Activated CD4-positive, alpha-beta T cell treated with anti-CD3 and anti-CD28 coated beads for 36 hours (primary cell): Measurements from ENCODE around the gene WDR5. TPM values are rescaled to one million over a fixed set of nuclear protein-coding genes. Genes with fewer than 3 reads are reported as not detected.

ENCODE experiments used
- ATAC-seq: fragments of 200-7000 bp; cut with Tn5 transposase; one replicate; pipeline ENCODE4 v1.10.0; 2021; ENCODE audit warnings: mild to moderate bottlenecking, moderate library complexity
- CTCF ChIA-PET: fragments of 350-600 bp; sonication (Branson Sonifier 250); formaldehyde crosslinking; loops from one replicate; lab custom pipeline; 2021; ENCODE audit warnings: antibody characterized with exemption; lab: Charles Lee
- POLR2A ChIA-PET: fragments of 350-600 bp; sonication (Branson Sonifier 250); formaldehyde crosslinking; loops from one replicate; lab custom pipeline; 2021; ENCODE audit warnings: antibody characterized with exemption, inconsistent platforms; lab: Charles Lee
- DNase-seq: peaks from one replicate; pipeline ENCODE4 v3.0.0-alpha.2; 2020
- H3K27ac Mint-ChIP-seq: one replicate; pipeline ENCODE4 v1.8.0; 2021; ENCODE audit warnings: mixed read lengths
- H3K27me3 Mint-ChIP-seq: one replicate; pipeline ENCODE4 v1.8.0; 2021; ENCODE audit warnings: mixed read lengths
- H3K36me3 Mint-ChIP-seq: one replicate; pipeline ENCODE4 v1.8.0; 2021; ENCODE audit warnings: low read depth, mixed read lengths
- H3K4me1 Mint-ChIP-seq: one replicate; pipeline ENCODE4 v1.8.0; 2021; ENCODE audit warnings: mixed read lengths
- H3K4me3 Mint-ChIP-seq: one replicate; pipeline ENCODE4 v1.8.0; 2021; ENCODE audit warnings: mild to moderate bottlenecking, moderate library complexity, mixed read lengths
- H3K9me3 Mint-ChIP-seq: one replicate; pipeline ENCODE4 v1.8.0; 2021; ENCODE audit warnings: low read depth, mixed read lengths
- intact Hi-C, 2 experiments: fragments of 100-400 bp; cut with DNase I in 1 of 2; cut with micrococcal nuclease in 1 of 2; formaldehyde crosslinking; loops; one replicate each; pipeline versions ENCODE4 v1.14.2 to v1.15.1; 2022 to 2024; cut with DNase I, micrococcal nuclease
- total RNA-seq, 2 experiments: library from RNA; stranded (reverse); gene quantifications; one replicate each; pipeline ENCODE4 v1.2.3, GENCODE V29; 2021

WDR5 gene
- total RNA-seq, 2 experiments from 2014 or later = 51.4 to 59.2 TPM

- intact Hi-C loops = no loop called here
- ChIA-PET POLR2A (no interaction called here), CTCF (no interaction called here)
- ATAC-seq = no peak
- H3K27me3 Mint-ChIP-seq = no peaks in the 10 kb centered on the region
- H3K4me1 Mint-ChIP-seq = peaks cover 2% of the 10 kb centered on the region
- H3K4me3 Mint-ChIP-seq = no peak overlapping the region
- H3K9me3 Mint-ChIP-seq = no peaks in the 10 kb centered on the region
- no peak overlapping the region for H3K27ac Mint-ChIP-seq
- peaks cover 26% of the 10 kb centered on the region for H3K36me3 Mint-ChIP-seq
- no peak for DNase-seq
Observed at GRCh38 chr9:134161647-134162046, 25.8 kb downstream of the WDR5 start.

GRCh38 chr9:134162212-134162775 is 26.4 kb downstream of the WDR5 start:
- H3K4me1 Mint-ChIP-seq = peaks cover 2% of the 10 kb centered on the region
- H3K9me3 Mint-ChIP-seq = no peaks in the 10 kb centered on the region
- ChIA-PET CTCF (interaction anchor here (0.6 to 1.3 kb wide), 3 partner anchors 15 to 147 kb away, joined by 3 to 5 read pairs (median 4); partner anchors contain the start of gene WDR5), POLR2A (interaction anchor here (1.9 kb wide), 1 partner anchor 26 kb away, joined by 5 read pairs; the partner anchor contains the start of gene WDR5)
- H3K27ac Mint-ChIP-seq = no peak overlapping the region
- intact Hi-C loops = no loop called here
- peaks cover 21% of the 10 kb centered on the region for H3K36me3 Mint-ChIP-seq
- ATAC-seq = no peak
- no peak overlapping the region for H3K4me3 Mint-ChIP-seq
- no peaks in the 10 kb centered on the region for H3K27me3 Mint-ChIP-seq
- DNase-seq = no peak

GRCh38 chr9:134162926-134163370 is 27.1 kb downstream of the WDR5 start:
- peak overlapping the region; percentile 15 for H3K27ac Mint-ChIP-seq

GRCh38 chr9:134163371-134164196 is 27.7 kb downstream of the WDR5 start:
- intact Hi-C loops = loop anchor here (1.0 to 2.0 kb wide), 12 partner anchors 27 to 1798 kb away; partner anchors contain the start of genes BRD3 (in 2 of the 2), WDR5 (in 2 of the 2), BRD3OS (in 1 of the 2) and MRPS2 (in 1 of the 2)
- Mint-ChIP-seq H3K4me1 (peaks cover 2% of the 10 kb centered on the region), H3K36me3 (peaks cover 11% of the 10 kb centered on the region), H3K4me3 (no peak overlapping the region), H3K27ac (no peak overlapping the region), H3K9me3 (peaks cover under 1% of the 10 kb centered on the region), H3K27me3 (no peaks in the 10 kb centered on the region)
- ATAC-seq (peak; percentile 39), DNase-seq (peak; percentile 83)
- ChIA-PET POLR2A (interaction anchor here (1.9 kb wide), 1 partner anchor 28 kb away, joined by 5 read pairs; the partner anchor contains the start of gene WDR5), CTCF (interaction anchor here (0.6 to 1.3 kb wide), 10 partner anchors 17 to 1167 kb away, joined by 3 to 7 read pairs (median 4); partner anchors contain the start of gene WDR5)

More at GRCh38 chr9:134162926-134163370, 27.1 kb downstream of the WDR5 start:
- ATAC-seq = no peak
- no peaks in the 10 kb centered on the region for H3K9me3 Mint-ChIP-seq
- DNase-seq = no peak
- intact Hi-C loops = no loop called here
- no peak overlapping the region for H3K4me3 Mint-ChIP-seq
- peaks cover 17% of the 10 kb centered on the region for H3K36me3 Mint-ChIP-seq
- H3K27me3 Mint-ChIP-seq = no peaks in the 10 kb centered on the region
- peaks cover 2% of the 10 kb centered on the region for H3K4me1 Mint-ChIP-seq
- ChIA-PET CTCF (interaction anchor here (0.6 to 1.3 kb wide), 8 partner anchors 16 to 286 kb away, joined by 3 to 5 read pairs (median 3); partner anchors contain the start of gene WDR5), POLR2A (interaction anchor here (1.9 kb wide), 1 partner anchor 27 kb away, joined by 5 read pairs; the partner anchor contains the start of gene WDR5)

- Mint-ChIP-seq H3K4me1 (peaks cover 2% of the 10 kb centered on the region), H3K36me3 (peaks cover 11% of the 10 kb centered on the region), H3K27ac (no peak overlapping the region), H3K27me3 (no peaks in the 10 kb centered on the region), H3K9me3 (peaks cover 2% of the 10 kb centered on the region), H3K4me3 (no peak overlapping the region)
- CTCF ChIA-PET = interaction anchor here (0.6 to 1.7 kb wide), 6 partner anchors 16 to 279 kb away, joined by 3 to 5 read pairs (median 5); partner anchors contain the start of gene WDR5
- POLR2A ChIA-PET = interaction anchor here (0.7 to 1.1 kb wide), 4 partner anchors 26 to 139 kb away, joined by 3 to 5 read pairs (median 3); no protein-coding TSS in a partner anchor
- intact Hi-C loops = loop anchor here (1.0 to 2.0 kb wide), 14 partner anchors 28 to 1796 kb away; partner anchors contain the start of genes BRD3 (in 2 of the 2), WDR5 (in 2 of the 2), BRD3OS (in 1 of the 2) and MRPS2 (in 1 of the 2)
- DNase-seq (no peak), ATAC-seq (no peak)
Observed at GRCh38 chr9:134164879-134165278, 29.0 kb downstream of the WDR5 start.

- Mint-ChIP-seq H3K4me1 (peaks cover 2% of the 10 kb centered on the region), H3K36me3 (peaks cover 11% of the 10 kb centered on the region), H3K27ac (no peak overlapping the region), H3K27me3 (no peaks in the 10 kb centered on the region), H3K4me3 (no peak overlapping the region), H3K9me3 (peaks cover 2% of the 10 kb centered on the region)
- peak; percentile 66 for DNase-seq
- intact Hi-C loops = loop anchor here (1.0 to 2.0 kb wide), 5 partner anchors 29 to 278 kb away; partner anchors contain the start of genes BRD3 (in 1 of the 2) and WDR5 (in 1 of the 2)
- no peak for ATAC-seq
- ChIA-PET POLR2A (interaction anchor here (0.7 to 1.1 kb wide), 2 partner anchors 97 to 1148 kb away, joined by 3 to 4 read pairs; no protein-coding TSS in a partner anchor), CTCF (interaction anchor here (0.6 to 1.7 kb wide), 3 partner anchors 30 to 278 kb away, joined by 3 to 5 read pairs (median 5); partner anchors contain the start of gene WDR5)
Observed at GRCh38 chr9:134165357-134166315, 29.8 kb downstream of the WDR5 start.

GRCh38 chr9:134166374-134166773 is 30.5 kb downstream of the WDR5 start:
- H3K36me3 Mint-ChIP-seq = peaks cover 11% of the 10 kb centered on the region
- DNase-seq = no peak
- no peaks in the 10 kb centered on the region for H3K27me3 Mint-ChIP-seq
- ATAC-seq = no peak
- H3K4me3 Mint-ChIP-seq = no peak overlapping the region
- POLR2A ChIA-PET = no interaction called here
- CTCF ChIA-PET = no interaction called here
- peak overlapping the region; percentile 12 for H3K27ac Mint-ChIP-seq
- intact Hi-C loops = no loop called here
- peaks cover 2% of the 10 kb centered on the region for H3K9me3 Mint-ChIP-seq
- peaks cover 2% of the 10 kb centered on the region for H3K4me1 Mint-ChIP-seq

GRCh38 chr9:134167530-134167931 is 31.6 kb downstream of the WDR5 start:
- Mint-ChIP-seq H3K9me3 (peaks cover 2% of the 10 kb centered on the region), H3K27ac (no peak overlapping the region), H3K4me3 (no peak overlapping the region), H3K27me3 (no peaks in the 10 kb centered on the region), H3K4me1 (peaks cover 2% of the 10 kb centered on the region), H3K36me3 (peaks cover 9% of the 10 kb centered on the region)
- ChIA-PET POLR2A (interaction anchor here (0.7 kb wide), 1 partner anchor 226 kb away, joined by 4 read pairs; no protein-coding TSS in a partner anchor), CTCF (interaction anchor here (0.6 to 4.8 kb wide), 3 partner anchors 275 to 509 kb away, joined by 3 to 26 read pairs (median 3); no protein-coding TSS in a partner anchor)
- ATAC-seq = no peak
- intact Hi-C loops = no loop called here
- no peak for DNase-seq

GRCh38 chr9:134168757-134169550 is 33.1 kb downstream of the WDR5 start:
- intact Hi-C loops = no loop called here
- DNase-seq = peak; percentile 40
- Mint-ChIP-seq H3K27me3 (no peaks in the 10 kb centered on the region), H3K27ac (no peak overlapping the region), H3K9me3 (peaks cover 2% of the 10 kb centered on the region), H3K4me1 (no peaks in the 10 kb centered on the region), H3K4me3 (no peak overlapping the region), H3K36me3 (peaks cover 6% of the 10 kb centered on the region)
- ChIA-PET CTCF (interaction anchor here (0.7 to 4.8 kb wide), 5 partner anchors 33 to 714 kb away, joined by 3 to 26 read pairs (median 3); partner anchors contain the start of gene WDR5), POLR2A (no interaction called here)
- no peak for ATAC-seq
